SKM-1 (cell line): ENCODE data around the gene COBL.

ENCODE experiments used
- DNase-seq: peaks from one replicate; lab custom pipeline; 2025; ENCODE audit not compliant: unreplicated experiment; lab: John Stamatoyannopoulos, UW

COBL gene

GRCh38 chr7:51328351-51328801, 11.8 kb upstream of the COBL start:
- DNase-seq = no peak

- DNase-seq = no peak
Measured at GRCh38 chr7:51327287-51327717, 10.7 kb upstream of the COBL start.

DNA sequence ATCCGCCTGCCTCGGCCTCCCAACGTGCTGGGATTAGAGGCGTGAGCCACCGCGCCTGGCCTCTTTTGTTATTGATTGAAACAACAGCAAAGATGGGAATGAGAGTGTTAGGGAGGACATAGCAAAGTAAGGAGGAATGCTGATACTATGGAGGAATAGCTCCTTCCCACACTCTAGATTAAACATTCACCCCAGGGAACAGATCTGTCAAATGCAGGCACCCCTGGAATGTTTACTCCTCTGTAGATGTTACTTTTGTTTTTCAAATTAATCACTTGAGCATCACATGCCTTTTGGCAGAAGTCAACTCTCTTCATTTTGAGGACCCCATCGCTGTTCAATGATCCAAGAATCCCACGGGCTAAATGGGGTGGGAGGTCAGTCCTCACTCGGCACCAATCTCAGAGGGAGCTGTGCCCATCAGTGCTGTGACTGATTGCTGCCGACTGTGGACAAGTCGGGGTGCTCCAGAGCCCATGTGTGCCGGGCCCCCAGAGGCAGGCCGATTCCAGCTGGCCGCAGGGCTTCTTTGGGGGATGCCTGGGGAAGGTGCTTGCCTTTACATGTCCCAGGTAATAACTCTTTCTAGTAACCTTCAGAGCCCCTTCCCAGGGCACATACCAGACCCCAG, 10.2 kb upstream of the COBL start:
- DNase-seq = no peak

DNA sequence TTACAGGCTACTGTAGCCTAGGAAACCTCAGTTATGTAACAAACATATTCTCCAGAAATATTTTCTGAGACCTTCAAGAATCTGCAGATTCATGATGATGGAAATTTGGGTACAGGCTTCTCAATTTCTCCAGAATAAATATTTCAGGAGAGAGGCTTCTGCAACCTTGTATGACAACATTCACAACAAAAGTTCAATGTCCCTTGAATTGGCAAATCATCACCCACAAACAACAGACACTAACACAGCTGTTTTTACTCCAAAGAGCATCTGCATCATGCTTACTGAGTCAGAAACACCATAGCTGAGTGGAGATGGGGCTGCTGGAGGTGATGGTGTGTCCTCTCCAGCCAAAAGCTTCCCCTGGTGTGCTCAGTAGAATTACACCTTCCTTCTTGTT, 9.3 kb upstream of the COBL start:
- no peak for DNase-seq

DNA sequence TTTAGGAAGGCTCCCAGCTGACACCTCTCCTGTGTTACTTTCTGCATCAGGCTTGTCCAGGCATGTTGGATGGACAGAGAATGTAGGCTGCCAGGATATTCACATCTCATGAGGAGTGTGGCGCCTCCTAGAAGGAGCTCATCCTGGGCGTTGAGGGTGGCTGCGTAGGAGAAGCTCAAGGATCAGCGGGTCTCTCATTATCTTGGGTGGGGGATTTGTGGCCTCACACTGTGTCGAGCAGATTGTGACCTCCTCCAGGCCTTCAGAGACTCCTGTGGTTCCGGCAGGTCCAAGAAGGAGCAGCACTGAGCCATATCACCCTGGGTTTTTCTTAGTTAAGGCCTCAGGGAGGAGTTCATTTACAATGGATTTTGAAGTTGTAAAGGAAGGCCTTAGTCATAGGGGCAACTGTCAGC, 8.7 kb upstream of the COBL start:
- DNase-seq = no peak

DNA sequence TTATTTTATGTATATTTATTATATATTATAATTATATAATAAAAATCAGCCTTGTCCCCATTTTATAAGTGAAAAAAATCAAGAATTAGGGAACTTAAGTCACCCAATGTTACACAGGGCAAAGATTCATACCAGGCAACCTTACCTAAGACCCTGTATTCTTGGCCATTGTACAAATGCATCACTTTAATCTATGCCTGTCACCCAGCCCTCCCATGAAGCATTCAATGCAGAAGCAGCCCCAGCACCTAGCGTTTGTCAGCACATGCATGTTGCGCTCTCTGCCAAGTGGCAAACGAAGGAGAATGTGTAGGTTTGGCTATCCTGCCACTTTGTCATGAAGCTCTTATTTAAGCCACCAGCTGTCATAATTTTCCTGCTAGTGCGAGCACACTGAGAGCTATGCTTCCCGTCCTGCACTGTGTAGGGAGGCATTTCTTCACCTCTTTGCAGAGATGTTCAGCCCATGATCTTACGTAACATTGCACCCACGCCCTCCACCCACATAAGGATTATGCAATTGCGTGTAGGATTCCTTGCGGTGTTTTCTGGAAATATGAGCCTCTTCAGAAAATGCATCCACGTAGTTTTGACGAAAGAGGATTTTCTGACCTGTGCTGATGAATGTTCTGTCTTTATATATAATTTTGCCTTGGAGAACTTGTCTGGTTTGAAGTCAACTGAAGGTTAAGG, 7.7 kb upstream of the COBL start:
- peak; percentile 79 for DNase-seq

- DNase-seq = no peak
Measured at GRCh38 chr7:51321961-51322515, 5.4 kb upstream of the COBL start.

DNA sequence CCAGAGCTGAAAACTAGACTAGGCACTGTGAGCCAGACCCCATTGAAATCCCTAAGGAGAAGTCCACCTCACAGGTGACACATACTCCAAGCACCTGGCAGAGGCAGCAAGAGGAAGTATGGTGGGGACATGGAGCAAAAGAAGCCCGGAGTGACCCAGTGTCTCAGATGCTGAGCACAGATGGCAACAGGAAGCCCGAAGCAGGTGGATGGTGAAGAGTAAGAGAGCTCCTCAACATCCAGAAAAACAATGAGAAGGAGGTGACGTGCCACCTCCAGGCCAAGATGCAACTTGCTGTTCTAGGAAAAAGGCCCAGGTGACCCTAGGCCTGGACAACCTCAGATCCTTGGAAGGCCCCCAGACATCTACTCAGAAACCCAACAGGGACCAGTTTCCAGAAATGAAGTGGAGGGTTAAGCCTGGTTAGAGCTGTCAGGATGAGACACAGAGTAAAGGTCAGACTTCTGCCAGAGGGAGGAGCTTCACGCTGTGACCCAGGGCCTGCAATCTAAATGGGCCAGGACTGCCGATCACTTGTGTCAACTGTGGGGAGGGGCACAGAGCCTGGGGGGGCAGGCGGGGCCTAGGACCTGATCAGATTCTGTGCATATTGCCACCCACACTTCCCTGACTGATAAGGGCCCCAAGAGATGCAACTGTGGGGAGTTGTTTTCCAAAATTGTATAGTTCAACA, 2.4 kb upstream of the COBL start:
- no peak for DNase-seq

DNA sequence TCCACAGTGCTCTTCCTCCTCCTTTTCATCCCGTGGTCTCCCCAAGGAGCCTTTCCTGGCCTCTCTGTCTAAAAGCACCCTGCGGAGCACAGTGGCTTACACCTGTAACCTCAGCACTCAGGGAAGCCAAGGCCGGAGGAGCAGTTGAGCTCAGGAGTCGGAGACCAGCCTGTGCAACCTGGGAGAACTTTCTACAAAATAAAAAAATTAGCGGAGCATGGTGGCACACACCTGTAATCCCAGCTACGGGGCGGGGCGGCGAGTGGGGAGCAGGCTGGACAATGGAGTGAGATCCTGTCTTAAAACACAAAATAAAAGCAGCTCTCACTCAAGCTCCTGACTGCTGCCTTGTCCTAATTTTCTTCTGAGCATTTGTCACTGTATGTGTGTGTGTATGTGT, 1.4 kb upstream of the COBL start:
- DNase-seq = no peak

DNA sequence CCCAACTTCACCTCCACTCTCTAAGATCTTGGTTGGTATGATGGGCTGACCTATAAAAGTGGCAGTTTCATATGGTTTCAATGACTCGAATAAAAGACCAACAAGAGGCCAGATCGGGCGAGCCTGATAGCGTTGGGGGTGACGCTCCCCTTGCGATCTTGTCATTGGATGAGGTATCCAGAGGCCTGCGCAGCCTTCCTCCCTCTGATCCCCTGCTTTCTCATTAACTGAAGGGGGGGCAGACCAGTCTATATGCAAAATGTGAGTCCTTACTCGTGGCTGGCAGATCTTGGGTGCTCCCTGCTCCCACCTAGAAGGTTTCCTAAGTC, 937 bp upstream of the COBL start:
- DNase-seq = no peak

DNA sequence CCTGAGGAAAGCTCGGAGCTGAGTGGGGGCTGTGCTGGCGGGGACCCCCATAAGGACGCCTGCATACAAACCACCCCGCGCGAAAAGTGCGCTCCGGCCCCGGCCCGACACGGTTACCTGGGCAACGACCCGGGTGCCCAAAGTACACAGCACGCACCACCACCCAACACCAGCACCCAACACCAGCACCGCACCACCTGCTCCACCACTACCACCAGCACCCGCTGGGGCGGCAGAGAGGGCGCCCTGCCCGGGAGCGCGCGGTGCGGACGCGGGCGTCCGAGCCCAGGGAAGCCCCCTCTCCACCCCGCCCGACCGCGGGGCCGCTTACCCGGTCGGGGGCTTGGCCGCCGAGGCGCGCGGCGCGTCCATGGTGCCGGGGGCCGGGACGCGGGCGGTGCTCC, 345 bp downstream of the COBL start:
- DNase-seq = no peak

DNA sequence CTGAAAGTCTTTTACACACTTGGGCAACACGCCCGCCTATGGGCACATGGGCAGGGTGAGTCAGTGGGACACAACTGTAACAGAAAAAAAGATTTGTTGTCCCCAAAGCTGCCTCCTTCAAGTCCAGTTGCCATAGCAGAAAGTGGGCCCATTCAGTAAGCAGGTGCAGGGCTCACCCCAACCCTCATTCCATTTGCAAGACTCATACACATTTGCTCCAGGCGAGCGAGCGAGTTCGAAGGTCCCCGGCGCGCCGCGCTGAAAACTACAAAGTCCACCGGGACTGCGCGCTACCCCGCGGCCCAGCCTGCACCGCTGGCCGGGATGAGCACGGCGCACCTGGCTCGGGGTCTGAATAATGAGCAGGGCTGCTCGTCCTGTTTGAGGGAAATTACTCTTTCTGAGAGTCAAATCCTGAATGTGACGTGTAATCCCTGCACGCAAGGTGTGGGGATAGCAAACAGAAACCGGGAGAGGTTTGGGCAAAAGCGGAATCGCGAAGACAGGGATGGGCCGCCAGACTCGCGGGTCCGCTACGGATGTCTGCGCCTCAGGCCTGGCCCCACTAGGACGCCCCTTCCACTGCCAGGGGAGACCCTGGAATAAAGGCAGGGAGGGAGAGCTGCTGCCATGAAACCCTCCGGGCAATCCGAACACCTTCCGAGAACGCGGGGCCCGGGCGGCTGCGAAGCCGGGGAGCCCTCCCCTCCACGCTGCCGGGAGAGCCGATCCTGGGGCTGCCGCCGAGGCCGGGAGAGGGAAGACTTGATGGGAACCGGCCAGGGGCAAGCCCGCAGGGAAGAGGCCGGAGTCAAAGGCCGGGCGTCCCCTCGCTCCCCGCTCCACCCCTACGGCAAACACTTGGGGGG, 982 bp downstream of the COBL start:
- DNase-seq = no peak

DNA sequence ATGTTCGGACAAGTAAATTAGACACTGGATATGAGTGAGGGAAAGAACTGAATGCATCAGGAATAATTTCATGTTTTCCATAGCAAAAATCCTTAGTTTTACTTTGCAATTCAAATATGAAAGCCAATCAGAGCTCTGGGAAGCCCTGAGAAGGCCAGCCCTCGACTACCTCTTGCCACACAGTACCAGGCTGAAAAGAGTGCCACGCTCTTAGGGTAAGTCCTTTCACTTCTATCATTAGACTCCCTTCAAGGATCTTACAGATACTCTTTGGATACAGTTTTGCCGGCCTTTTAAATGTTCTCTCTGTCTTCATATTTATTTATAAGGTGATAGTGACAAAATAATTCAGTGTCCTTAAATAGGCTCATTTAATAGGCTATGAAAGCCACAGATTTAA, 1.9 kb downstream of the COBL start:
- no peak for DNase-seq

- DNase-seq = no peak
Measured at GRCh38 chr7:51313738-51314425, 2.7 kb downstream of the COBL start.

GRCh38 chr7:51312951-51313737, 3.5 kb downstream of the COBL start:
- DNase-seq = no peak

DNA sequence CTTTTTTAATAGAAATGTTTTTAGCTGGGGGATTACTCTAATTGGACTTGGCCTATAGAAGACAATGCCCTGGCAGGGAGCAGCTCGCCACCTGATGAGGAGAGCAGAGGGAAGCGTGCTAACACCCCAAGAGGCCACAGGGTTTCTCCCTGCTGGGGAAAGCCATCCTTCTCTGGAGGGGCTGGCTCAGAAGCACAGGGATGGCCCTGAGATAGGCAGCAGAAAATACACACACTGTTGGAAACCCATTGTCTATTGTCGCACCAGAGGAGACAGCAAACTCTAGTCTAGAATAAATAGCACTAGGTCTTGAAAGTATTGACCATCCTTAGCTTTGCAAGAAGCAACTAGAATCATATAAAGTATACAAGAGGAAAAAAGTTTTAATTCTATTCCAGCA, 5.4 kb downstream of the COBL start:
- no peak for DNase-seq

DNA sequence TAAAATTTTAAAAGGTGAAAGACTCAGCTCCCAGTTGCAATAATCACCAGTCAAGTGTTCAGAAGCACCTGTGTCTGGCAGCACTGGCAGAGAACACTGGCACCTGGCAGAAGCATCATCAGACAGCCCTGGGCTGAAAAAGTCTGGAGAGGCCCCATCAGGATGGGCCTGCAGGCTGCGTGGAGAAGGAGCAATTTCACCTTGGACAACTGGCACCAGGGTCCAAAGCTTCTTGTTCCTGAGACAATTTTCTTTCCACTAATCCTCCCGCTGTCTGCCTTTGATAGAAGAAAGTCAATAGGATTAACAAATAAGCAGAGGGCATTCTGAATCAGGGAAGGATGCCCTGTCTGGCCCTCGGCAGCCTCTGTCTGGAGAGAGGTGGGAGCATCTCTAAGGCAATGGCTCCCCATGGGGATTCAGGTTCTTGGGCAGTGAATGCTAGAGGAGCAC, 6.5 kb downstream of the COBL start:
- no peak for DNase-seq

GRCh38 chr7:51309361-51310130, 7.1 kb downstream of the COBL start:
- DNase-seq = no peak

- DNase-seq = no peak
Measured at GRCh38 chr7:51308696-51309095, 7.9 kb downstream of the COBL start.
